ENCODE measurements around the gene RNF10. TPM values are rescaled to one million over a fixed set of nuclear protein-coding genes. Genes with fewer than 3 reads are reported as not detected.

The RNF10 gene
- total and polyA plus RNA-seq, 9 of the 15 experiments (the other 6 are each of a cell fraction or from before 2014, with no cell fraction given), result 43.0 to 139 (median 80.1) TPM

DNA sequence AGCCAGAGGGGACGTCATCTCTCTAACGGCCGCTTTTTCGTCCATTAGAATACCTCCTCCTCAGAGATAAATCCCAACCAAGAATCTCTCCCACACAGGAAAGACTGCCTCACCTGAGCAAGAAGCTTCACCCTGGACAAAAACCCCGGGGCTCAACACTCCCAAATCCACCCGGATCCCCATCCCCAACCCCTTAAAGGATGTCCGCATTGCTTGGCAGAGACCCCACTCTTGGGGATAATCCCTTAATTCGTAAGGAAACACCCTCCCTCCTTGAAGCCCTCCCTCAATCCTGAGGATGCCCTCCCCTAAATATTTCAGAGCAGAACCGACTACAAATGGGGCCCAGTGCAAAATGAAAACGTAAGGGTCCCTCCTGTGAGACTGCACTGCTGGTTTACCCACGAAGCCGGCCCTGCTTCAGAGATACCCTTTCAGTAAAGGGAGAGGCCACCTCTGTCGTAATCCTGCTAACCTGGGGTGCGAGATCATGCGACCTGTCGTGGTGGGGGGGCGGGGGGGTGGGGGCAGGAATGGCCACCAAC, 38.9 kb upstream of the RNF10 start:
- intact Hi-C loops (cut with micrococcal nuclease) (no loop called here), in situ Hi-C loops (cut with MboI) (no loop called here)
- TF ChIP-seq XRCC5 (IDR thresholded peaks at IDR 0.05; ENCODE audit: low read depth, low read length) (0 out of 2 replicates have a peak, but pooled peaks have one; percentile 22), GATA2 (CRISPR knock-in tag; IDR thresholded peaks at IDR 0.05) (no peak), ZKSCAN8 (CRISPR knock-in tag; IDR thresholded peaks at IDR 0.05) (no peak), ZNF263 (CRISPR knock-in tag; IDR thresholded peaks at IDR 0.05; ENCODE audit: borderline replicate concordance) (no peak), PTTG1 (tag; IDR thresholded peaks at IDR 0.05; ENCODE audit: low read depth) (no peak), ZC3H4 (CRISPR knock-in tag; IDR thresholded peaks at IDR 0.05; ENCODE audit: borderline replicate concordance) (0 out of 2 replicates have a peak, but pooled peaks have one; percentile 64), ZNF280A (IDR thresholded peaks at IDR 0.05; ENCODE audit: low read depth, partially characterized antibody) (no peak), ETV5 (CRISPR knock-in tag; IDR thresholded peaks at IDR 0.05; ENCODE audit: low read depth) (0 out of 2 replicates have a peak, but pooled peaks have one; percentile 16), ZNF217 (CRISPR knock-in tag; IDR thresholded peaks at IDR 0.05) (no peak), MTA2 (IDR thresholded peaks at IDR 0.05; ENCODE audit: low read depth) (no peak), EHMT2 (IDR thresholded peaks at IDR 0.05) (no peak), ELF1 (tag; IDR thresholded peaks at IDR 0.05) (no peak), ZBTB12 (CRISPR knock-in tag; IDR thresholded peaks at IDR 0.05) (no peak), ZNF57 (CRISPR knock-in tag; IDR thresholded peaks at IDR 0.05) (no peak), RBFOX2 (IDR thresholded peaks at IDR 0.05; ENCODE audit: low read depth, low read length) (no peak)
- TF ChIP-seq, protein P1, sequence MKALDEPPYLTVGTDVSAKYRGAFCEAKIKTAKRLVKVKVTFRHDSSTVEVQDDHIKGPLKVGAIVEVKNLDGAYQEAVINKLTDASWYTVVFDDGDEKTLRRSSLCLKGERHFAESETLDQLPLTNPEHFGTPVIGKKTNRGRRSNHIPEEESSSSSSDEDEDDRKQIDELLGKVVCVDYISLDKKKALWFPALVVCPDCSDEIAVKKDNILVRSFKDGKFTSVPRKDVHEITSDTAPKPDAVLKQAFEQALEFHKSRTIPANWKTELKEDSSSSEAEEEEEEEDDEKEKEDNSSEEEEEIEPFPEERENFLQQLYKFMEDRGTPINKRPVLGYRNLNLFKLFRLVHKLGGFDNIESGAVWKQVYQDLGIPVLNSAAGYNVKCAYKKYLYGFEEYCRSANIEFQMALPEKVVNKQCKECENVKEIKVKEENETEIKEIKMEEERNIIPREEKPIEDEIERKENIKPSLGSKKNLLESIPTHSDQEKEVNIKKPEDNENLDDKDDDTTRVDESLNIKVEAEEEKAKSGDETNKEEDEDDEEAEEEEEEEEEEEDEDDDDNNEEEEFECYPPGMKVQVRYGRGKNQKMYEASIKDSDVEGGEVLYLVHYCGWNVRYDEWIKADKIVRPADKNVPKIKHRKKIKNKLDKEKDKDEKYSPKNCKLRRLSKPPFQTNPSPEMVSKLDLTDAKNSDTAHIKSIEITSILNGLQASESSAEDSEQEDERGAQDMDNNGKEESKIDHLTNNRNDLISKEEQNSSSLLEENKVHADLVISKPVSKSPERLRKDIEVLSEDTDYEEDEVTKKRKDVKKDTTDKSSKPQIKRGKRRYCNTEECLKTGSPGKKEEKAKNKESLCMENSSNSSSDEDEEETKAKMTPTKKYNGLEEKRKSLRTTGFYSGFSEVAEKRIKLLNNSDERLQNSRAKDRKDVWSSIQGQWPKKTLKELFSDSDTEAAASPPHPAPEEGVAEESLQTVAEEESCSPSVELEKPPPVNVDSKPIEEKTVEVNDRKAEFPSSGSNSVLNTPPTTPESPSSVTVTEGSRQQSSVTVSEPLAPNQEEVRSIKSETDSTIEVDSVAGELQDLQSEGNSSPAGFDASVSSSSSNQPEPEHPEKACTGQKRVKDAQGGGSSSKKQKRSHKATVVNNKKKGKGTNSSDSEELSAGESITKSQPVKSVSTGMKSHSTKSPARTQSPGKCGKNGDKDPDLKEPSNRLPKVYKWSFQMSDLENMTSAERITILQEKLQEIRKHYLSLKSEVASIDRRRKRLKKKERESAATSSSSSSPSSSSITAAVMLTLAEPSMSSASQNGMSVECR (CRISPR knock-in tag; IDR thresholded peaks at IDR 0.05), result no peak

More for the DNA sequence above, 38.9 kb upstream of the RNF10 start:
- no peak for FAIRE-seq
- H3K4me1 ChIP-seq (replicated peaks in 1 of 2; ENCODE audit: control insufficient read depth in 2 of 2, insufficient read depth in 2 of 2, low read length in 2 of 2), result peaks cover 2 to 15% of the 10 kb centered on the region in 2 experiments; a peak in 4 of 5 replicates
- 0 out of 2 replicates have a peak, but pooled peaks cover 2% of the 10 kb centered on the region for H3K9me3 ChIP-seq (replicated peaks; ENCODE audit: control insufficient read depth, insufficient read depth, low read depth, low read length)
- no TSS peak for BruUV-seq (replicated peaks)
- peak overlapping the region; percentile 96 for H3K4me2 ChIP-seq (ENCODE audit: insufficient read depth, low read length)
- peak overlapping the region; percentile 97 for H3K4me3 ChIP-seq
- no peaks in the 10 kb centered on the region for H3K27me3 ChIP-seq (ENCODE audit: control insufficient read depth in 2 of 2, insufficient read depth in 2 of 2, low read length in 2 of 2)
- ChIA-PET POLR2A (interaction anchor here (0.6 to 2.3 kb wide), 17 partner anchors 8 to 294 kb away, joined by 3 to 14 read pairs (median 4); partner anchors contain the start of genes COQ5 and RPLP0), CTCF (ENCODE audit: low intra/inter-chr PET ratio) (no interaction called here)
- H3K9ac ChIP-seq (ENCODE audit: insufficient read depth in 1 of 2, low read depth in 2 of 2, low read length in 2 of 2), result peak overlapping the region; percentile 77 to 88
- peaks cover 43% of the 10 kb centered on the region for H3K79me2 ChIP-seq (ENCODE audit: control insufficient read depth, insufficient read depth, low read length)
- peaks cover 12% of the 10 kb centered on the region; the same call in 1 of the 2 replicates for H4K20me1 ChIP-seq (replicated peaks; ENCODE audit: control insufficient read depth, insufficient read depth, low read length)
- WGBS (ENCODE audit: insufficient coverage, low coverage, missing lambda C conversion rate), result 2% methylated on average over 15 of the region's 17 CpGs
- peaks cover 40% of the 10 kb centered on the region; the same call in 2 of the 3 replicates for H3K36me3 ChIP-seq (ENCODE audit: control insufficient read depth, insufficient read depth, low read length)
- peak overlapping the region; percentile 85 for H2AFZ ChIP-seq (ENCODE audit: low read depth, low read length)
- ATAC-seq, result peak; percentile 7
- H3K27ac ChIP-seq (ENCODE audit: extremely low read depth, low read depth, low read length), result peak overlapping the region; percentile 54
- peak in 2 of 4 experiments; percentile 12 to 41 for DNase-seq (ENCODE audit: extremely low read depth in 1 of 4, low spot score in 3 of 4)
- no peaks in the 10 kb centered on the region for H3K9me1 ChIP-seq (ENCODE audit: control insufficient read depth, insufficient read depth, low read length)

Measured in K562 (cell line).